ENCODE measurements around the gene ZNF90.
"Not testable (repeated sequence)": the region's sequence is repeated elsewhere in the genome, so short reads cannot be mapped to it uniquely, and the experiment has no call there.

The ZNF90 gene

GRCh38 chr19:20072936-20073335 lies 4.9 kb upstream of the ZNF90 start:
- H3K9me3 Mint-ChIP-seq = peaks cover 11% of the 10 kb centered on the region
- H3K36me3 Mint-ChIP-seq (ENCODE audit: low read depth) = peaks cover 4% of the 10 kb centered on the region
- peaks cover 5% of the 10 kb centered on the region for H3K4me1 Mint-ChIP-seq (ENCODE audit: low read depth)
- H3K27ac Mint-ChIP-seq = no peak overlapping the region
- peaks cover 14% of the 10 kb centered on the region for H3K27me3 Mint-ChIP-seq
- H3K4me3 Mint-ChIP-seq = no peak overlapping the region

GRCh38 chr19:20078581-20079031 lies 806 bp downstream of the ZNF90 start:
- Mint-ChIP-seq H3K9me3 (peaks cover 4% of the 10 kb centered on the region), H3K4me1 (ENCODE audit: low read depth) (peaks cover 17% of the 10 kb centered on the region), H3K4me3 (peak overlapping the region; percentile 90), H3K27me3 (no peaks in the 10 kb centered on the region), H3K36me3 (ENCODE audit: low read depth) (peaks cover 33% of the 10 kb centered on the region), H3K27ac (peak overlapping the region; percentile 36)

GRCh38 chr19:20079476-20079875 lies 1.7 kb downstream of the ZNF90 start:
- Mint-ChIP-seq H3K9me3 (peaks cover 4% of the 10 kb centered on the region), H3K27ac (no peak overlapping the region), H3K4me1 (ENCODE audit: low read depth) (peaks cover 17% of the 10 kb centered on the region), H3K27me3 (no peaks in the 10 kb centered on the region), H3K4me3 (peak overlapping the region; percentile 59), H3K36me3 (ENCODE audit: low read depth) (peaks cover 35% of the 10 kb centered on the region)

GRCh38 chr19:20080656-20081055 lies 2.9 kb downstream of the ZNF90 start:
- Mint-ChIP-seq H3K36me3 (ENCODE audit: low read depth) (peaks cover 38% of the 10 kb centered on the region), H3K4me1 (ENCODE audit: low read depth) (peaks cover 17% of the 10 kb centered on the region), H3K4me3 (no peak overlapping the region), H3K27me3 (no peaks in the 10 kb centered on the region), H3K9me3 (peaks cover 4% of the 10 kb centered on the region), H3K27ac (no peak overlapping the region)

GRCh38 chr19:20082232-20082833 lies 4.5 kb downstream of the ZNF90 start:
- H3K9me3 Mint-ChIP-seq, H3K27ac Mint-ChIP-seq, H3K27me3 Mint-ChIP-seq, H3K4me3 Mint-ChIP-seq: not testable (repeated sequence)
- Mint-ChIP-seq H3K4me1 (ENCODE audit: low read depth) (peaks cover 17% of the 10 kb centered on the region), H3K36me3 (ENCODE audit: low read depth) (peaks cover 45% of the 10 kb centered on the region)

- H3K27ac Mint-ChIP-seq, H3K27me3 Mint-ChIP-seq, H3K9me3 Mint-ChIP-seq, H3K4me3 Mint-ChIP-seq: not testable (repeated sequence)
- peaks cover 13% of the 10 kb centered on the region for H3K4me1 Mint-ChIP-seq (ENCODE audit: low read depth)
- H3K36me3 Mint-ChIP-seq (ENCODE audit: low read depth) = peaks cover 50% of the 10 kb centered on the region
These were observed 5.1 kb downstream of the ZNF90 start for GRCh38 chr19:20082876-20083275.

GRCh38 chr19:20102097-20102496 lies 24.3 kb downstream of the ZNF90 start:
- Mint-ChIP-seq H3K4me3 (no peak overlapping the region), H3K27me3 (no peaks in the 10 kb centered on the region), H3K4me1 (ENCODE audit: low read depth) (no peaks in the 10 kb centered on the region), H3K27ac (no peak overlapping the region), H3K36me3 (ENCODE audit: low read depth) (peaks cover 96% of the 10 kb centered on the region), H3K9me3 (peaks cover 47% of the 10 kb centered on the region)

GRCh38 chr19:20103091-20103740 lies 25.4 kb downstream of the ZNF90 start:
- Mint-ChIP-seq H3K9me3 (peaks cover 42% of the 10 kb centered on the region), H3K27me3 (no peaks in the 10 kb centered on the region), H3K27ac (no peak overlapping the region), H3K4me3 (no peak overlapping the region), H3K4me1 (ENCODE audit: low read depth) (no peaks in the 10 kb centered on the region), H3K36me3 (ENCODE audit: low read depth) (peaks cover 90% of the 10 kb centered on the region)

GRCh38 chr19:20107301-20107700 lies 29.5 kb downstream of the ZNF90 start:
- H3K9me3 Mint-ChIP-seq = peaks cover 22% of the 10 kb centered on the region
- peaks cover 66% of the 10 kb centered on the region for H3K36me3 Mint-ChIP-seq (ENCODE audit: low read depth)
- no peak overlapping the region for H3K4me3 Mint-ChIP-seq
- no peak overlapping the region for H3K27ac Mint-ChIP-seq
- no peaks in the 10 kb centered on the region for H3K27me3 Mint-ChIP-seq
- no peaks in the 10 kb centered on the region for H3K4me1 Mint-ChIP-seq (ENCODE audit: low read depth)

GRCh38 chr19:20118064-20118839 lies 40.5 kb downstream of the ZNF90 start:
- Mint-ChIP-seq H3K36me3 (ENCODE audit: low read depth) (peaks cover 69% of the 10 kb centered on the region), H3K9me3 (peaks cover 37% of the 10 kb centered on the region)
- not testable (repeated sequence) for H3K27ac Mint-ChIP-seq; H3K4me3 Mint-ChIP-seq; H3K27me3 Mint-ChIP-seq; H3K4me1 Mint-ChIP-seq (ENCODE audit: low read depth)

GRCh38 chr19:20124879-20125278 lies 47.1 kb downstream of the ZNF90 start:
- peaks cover 60% of the 10 kb centered on the region for H3K36me3 Mint-ChIP-seq (ENCODE audit: low read depth)
- H3K4me1 Mint-ChIP-seq (ENCODE audit: low read depth) = no peaks in the 10 kb centered on the region
- no peak overlapping the region for H3K4me3 Mint-ChIP-seq
- no peaks in the 10 kb centered on the region for H3K27me3 Mint-ChIP-seq
- H3K9me3 Mint-ChIP-seq = peaks cover 26% of the 10 kb centered on the region
- no peak overlapping the region for H3K27ac Mint-ChIP-seq

- H3K27ac Mint-ChIP-seq; H3K27me3 Mint-ChIP-seq; H3K4me3 Mint-ChIP-seq; H3K4me1 Mint-ChIP-seq (ENCODE audit: low read depth): not testable (repeated sequence)
- Mint-ChIP-seq H3K9me3 (peaks cover 14% of the 10 kb centered on the region), H3K36me3 (ENCODE audit: low read depth) (peaks cover 18% of the 10 kb centered on the region)
These were observed 55.1 kb downstream of the ZNF90 start for GRCh38 chr19:20132933-20133332.

- not testable (repeated sequence) for H3K36me3 Mint-ChIP-seq (ENCODE audit: low read depth); H3K4me1 Mint-ChIP-seq (ENCODE audit: low read depth); H3K27me3 Mint-ChIP-seq; H3K4me3 Mint-ChIP-seq; H3K27ac Mint-ChIP-seq
- H3K9me3 Mint-ChIP-seq = peaks cover 27% of the 10 kb centered on the region
These were observed 59.9 kb downstream of the ZNF90 start for GRCh38 chr19:20137714-20138113.

- H3K9me3 Mint-ChIP-seq = peaks cover 9% of the 10 kb centered on the region
- H3K27ac Mint-ChIP-seq = no peak overlapping the region
- H3K4me3 Mint-ChIP-seq = no peak overlapping the region
- H3K36me3 Mint-ChIP-seq (ENCODE audit: low read depth) = no peaks in the 10 kb centered on the region
- no peaks in the 10 kb centered on the region for H3K4me1 Mint-ChIP-seq (ENCODE audit: low read depth)
- H3K27me3 Mint-ChIP-seq = no peaks in the 10 kb centered on the region
These were observed 73.9 kb downstream of the ZNF90 start for GRCh38 chr19:20151617-20152145.

GRCh38 chr19:20152506-20152905 lies 74.7 kb downstream of the ZNF90 start:
- H3K27me3 Mint-ChIP-seq; H3K9me3 Mint-ChIP-seq; H3K4me3 Mint-ChIP-seq; H3K27ac Mint-ChIP-seq; H3K4me1 Mint-ChIP-seq (ENCODE audit: low read depth); H3K36me3 Mint-ChIP-seq (ENCODE audit: low read depth): not testable (repeated sequence)
